Loucy (cell line): ENCODE data around the gene ENTPD7.

Experiments used
- H2AFZ ChIP-seq: fragments of 200-600 bp; sonication (generic); 2 replicates; pipeline ENCODE4 v1.6.0; 2016; ENCODE audit warnings: antibody characterized with exemption, mild to moderate bottlenecking, low read length, moderate library complexity
- H3F3A ChIP-seq: fragments of 200-600 bp; 2 replicates; pipeline ENCODE4 v1.6.0; 2016; ENCODE audit warnings: antibody characterized with exemption, low read depth, mild to moderate bottlenecking
- H3K27me3 ChIP-seq: fragments of 200-600 bp; sonication (generic); 2 replicates; pipeline ENCODE4 v1.6.1; 2014; ENCODE audit warnings: low read length, mild to moderate bottlenecking; ENCODE audit not compliant: insufficient read depth, poor library complexity, severe bottlenecking
- H3K36me3 ChIP-seq: fragments of 200-600 bp; sonication (generic); 2 replicates; pipeline ENCODE4 v1.6.1; 2016; ENCODE audit warnings: low read length; ENCODE audit not compliant: insufficient read depth
- H3K4me1 ChIP-seq: fragments of 200-600 bp; sonication (generic); 2 replicates; pipeline ENCODE4 v1.5.1; 2014; ENCODE audit warnings: low read length, mild to moderate bottlenecking; ENCODE audit not compliant: insufficient read depth, poor library complexity, severe bottlenecking
- H3K4me2 ChIP-seq: fragments of 200-600 bp; sonication (generic); 2 replicates; pipeline ENCODE4 v1.6.0; 2014; ENCODE audit warnings: antibody characterized with exemption, low read length, low read depth, mild to moderate bottlenecking; ENCODE audit not compliant: poor library complexity, severe bottlenecking
- H3K4me3 ChIP-seq: fragments of 200-600 bp; sonication (generic); 2 replicates; pipeline ENCODE4 v1.5.1; 2014; ENCODE audit warnings: low read length, mild to moderate bottlenecking, mixed read lengths; ENCODE audit not compliant: poor library complexity, severe bottlenecking
- H3K79me2 ChIP-seq: fragments of 200-600 bp; sonication (generic); 2 replicates; pipeline ENCODE4 v1.6.1; 2014; ENCODE audit warnings: low read length; ENCODE audit not compliant: insufficient read depth
- H3K9ac ChIP-seq: fragments of 200-600 bp; sonication (generic); 2 replicates; pipeline ENCODE4 v1.6.0; 2014; ENCODE audit warnings: mild to moderate bottlenecking, low read depth, low read length, moderate library complexity; ENCODE audit not compliant: poor library complexity, severe bottlenecking
- H3K9me2 ChIP-seq: fragments of 200-600 bp; sonication (generic); replicated peaks from 2 replicates; pipeline ENCODE4 v1.6.1; 2016; ENCODE audit warnings: low read depth, low read length, mixed read lengths
- H3K9me3 ChIP-seq: fragments of 200-600 bp; sonication (generic); 2 replicates; pipeline ENCODE4 v1.6.1; 2014; ENCODE audit warnings: mild to moderate bottlenecking, antibody characterized with exemption, low read length, low read depth; ENCODE audit not compliant: insufficient read depth
- H4K20me1 ChIP-seq: fragments of 200-600 bp; sonication (generic); 2 replicates; pipeline ENCODE4 v1.6.0; 2014; ENCODE audit warnings: antibody characterized with exemption, low read length, mild to moderate bottlenecking; ENCODE audit not compliant: insufficient read depth, poor library complexity, severe bottlenecking
- CTCF ChIP-seq: fragments of 200-600 bp; sonication (generic); conservative IDR thresholded peaks from 2 replicates; pipeline ENCODE4 v1.5.1; 2014; ENCODE audit warnings: mild to moderate bottlenecking, antibody characterized with exemption, low read length
- EZH2phosphoT487 ChIP-seq: fragments of 200-600 bp; IDR thresholded peaks from 2 replicates; pipeline ENCODE4 v1.6.1; 2018; ENCODE audit warnings: antibody characterized with exemption, mild to moderate bottlenecking, moderate library complexity, borderline replicate concordance

Gene ENTPD7

GRCh38 chr10:99659031-99659867, at the start of gene ENTPD7:
TSS of gene ENTPD7 (plus strand) at chr10:99659509. CDS start at chr10:99659957, 448 bp downstream.
- Histone ChIP-seq H3K9me2 (no peaks in the 10 kb centered on the region), H3K79me2 (no peaks in the 10 kb centered on the region), H3K4me2 (peak within 1 kb of the TSS; percentile 88), H4K20me1 (no peaks in the 10 kb centered on the region), H3K9me3 (no peaks in the 10 kb centered on the region), H3F3A (peaks cover 5% of the 10 kb centered on the region; the same call in 1 of the 2 replicates), H3K27me3 (peaks cover 3% of the 10 kb centered on the region), H3K36me3 (no peaks in the 10 kb centered on the region), H2AFZ (peak within 1 kb of the TSS; percentile 93), H3K4me3 (peak within 1 kb of the TSS; percentile 85), H3K4me1 (peaks cover 23% of the 10 kb centered on the region), H3K9ac (peak within 1 kb of the TSS; percentile 75)
- TF ChIP-seq CTCF: no peak
- no peak for TF ChIP-seq EZH2phosphoT487

- Histone ChIP-seq H3K4me3 (no peak overlapping the region), H3K9me2 (no peaks in the 10 kb centered on the region), H3K27me3 (no peaks in the 10 kb centered on the region), H3K4me2 (no peak overlapping the region), H3K79me2 (no peaks in the 10 kb centered on the region), H2AFZ (no peak overlapping the region), H3F3A (no peaks in the 10 kb centered on the region), H3K9ac (no peak overlapping the region), H3K36me3 (peaks cover 8% of the 10 kb centered on the region; the same call in 1 of the 2 replicates), H3K9me3 (no peaks in the 10 kb centered on the region), H4K20me1 (no peaks in the 10 kb centered on the region), H3K4me1 (no peaks in the 10 kb centered on the region)
- TF ChIP-seq CTCF (no peak), EZH2phosphoT487 (no peak)
These were observed 49.1 kb upstream of the ENTPD7 start for GRCh38 chr10:99610221-99610620.

- H3K4me1 ChIP-seq: peaks cover 9% of the 10 kb centered on the region
- no peak overlapping the region for H3K4me3 ChIP-seq
- H3F3A ChIP-seq: no peaks in the 10 kb centered on the region
- TF ChIP-seq CTCF: no peak
- no peak for TF ChIP-seq EZH2phosphoT487
- H4K20me1 ChIP-seq: no peaks in the 10 kb centered on the region
- no peaks in the 10 kb centered on the region for H3K9me2 ChIP-seq
- peaks cover 8% of the 10 kb centered on the region; the same call in 1 of the 2 replicates for H3K36me3 ChIP-seq
- peaks cover 3% of the 10 kb centered on the region; the same call in 1 of the 2 replicates for H3K79me2 ChIP-seq
- no peak overlapping the region for H3K9ac ChIP-seq
- H3K27me3 ChIP-seq: no peaks in the 10 kb centered on the region
- no peaks in the 10 kb centered on the region for H3K9me3 ChIP-seq
- H3K4me2 ChIP-seq: no peak overlapping the region
- H2AFZ ChIP-seq: no peak overlapping the region
These were observed 48.0 kb upstream of the ENTPD7 start for GRCh38 chr10:99611326-99611725.
